ENCODE measurements around the gene CREB5. TPM values are rescaled to one million over a fixed set of nuclear protein-coding genes. Genes with fewer than 3 reads are reported as not detected.

CREB5 gene
- total RNA-seq, 1 experiment from 2014 or later: 0.49 TPM

DNA sequence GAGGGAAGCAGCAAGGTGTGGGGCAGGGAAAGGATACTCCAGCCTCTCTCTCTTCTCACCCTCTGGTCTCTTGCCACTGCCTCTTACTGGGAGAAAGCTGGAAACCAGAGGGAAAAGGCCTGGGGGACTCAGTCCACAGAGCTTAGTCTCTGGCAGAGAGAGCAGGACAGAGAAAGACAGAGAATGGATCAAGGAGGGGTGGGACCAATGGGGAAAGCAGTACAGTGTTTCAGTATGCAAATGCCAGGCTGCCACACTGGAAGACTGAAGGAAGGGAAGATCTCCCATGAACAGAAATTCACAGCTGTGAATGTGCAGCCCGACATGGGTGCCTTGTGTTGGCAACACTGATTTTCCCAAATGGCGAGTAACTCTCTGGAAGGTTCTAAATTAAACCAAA is 40.4 kb downstream of the CREB5 start (continued):
- TF ChIP-seq, protein P1, sequence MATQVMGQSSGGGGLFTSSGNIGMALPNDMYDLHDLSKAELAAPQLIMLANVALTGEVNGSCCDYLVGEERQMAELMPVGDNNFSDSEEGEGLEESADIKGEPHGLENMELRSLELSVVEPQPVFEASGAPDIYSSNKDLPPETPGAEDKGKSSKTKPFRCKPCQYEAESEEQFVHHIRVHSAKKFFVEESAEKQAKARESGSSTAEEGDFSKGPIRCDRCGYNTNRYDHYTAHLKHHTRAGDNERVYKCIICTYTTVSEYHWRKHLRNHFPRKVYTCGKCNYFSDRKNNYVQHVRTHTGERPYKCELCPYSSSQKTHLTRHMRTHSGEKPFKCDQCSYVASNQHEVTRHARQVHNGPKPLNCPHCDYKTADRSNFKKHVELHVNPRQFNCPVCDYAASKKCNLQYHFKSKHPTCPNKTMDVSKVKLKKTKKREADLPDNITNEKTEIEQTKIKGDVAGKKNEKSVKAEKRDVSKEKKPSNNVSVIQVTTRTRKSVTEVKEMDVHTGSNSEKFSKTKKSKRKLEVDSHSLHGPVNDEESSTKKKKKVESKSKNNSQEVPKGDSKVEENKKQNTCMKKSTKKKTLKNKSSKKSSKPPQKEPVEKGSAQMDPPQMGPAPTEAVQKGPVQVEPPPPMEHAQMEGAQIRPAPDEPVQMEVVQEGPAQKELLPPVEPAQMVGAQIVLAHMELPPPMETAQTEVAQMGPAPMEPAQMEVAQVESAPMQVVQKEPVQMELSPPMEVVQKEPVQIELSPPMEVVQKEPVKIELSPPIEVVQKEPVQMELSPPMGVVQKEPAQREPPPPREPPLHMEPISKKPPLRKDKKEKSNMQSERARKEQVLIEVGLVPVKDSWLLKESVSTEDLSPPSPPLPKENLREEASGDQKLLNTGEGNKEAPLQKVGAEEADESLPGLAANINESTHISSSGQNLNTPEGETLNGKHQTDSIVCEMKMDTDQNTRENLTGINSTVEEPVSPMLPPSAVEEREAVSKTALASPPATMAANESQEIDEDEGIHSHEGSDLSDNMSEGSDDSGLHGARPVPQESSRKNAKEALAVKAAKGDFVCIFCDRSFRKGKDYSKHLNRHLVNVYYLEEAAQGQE (IDR thresholded peaks at IDR 0.05; ENCODE audit: low read depth): no peak
- TF ChIP-seq CBX3 (IDR thresholded peaks at IDR 0.05; ENCODE audit: low read depth): no peak
- no peak for TF ChIP-seq SIN3A (IDR thresholded peaks at IDR 0.05; ENCODE audit: low read depth)
- TF ChIP-seq JUND (IDR thresholded peaks at IDR 0.05): no peak

DNA sequence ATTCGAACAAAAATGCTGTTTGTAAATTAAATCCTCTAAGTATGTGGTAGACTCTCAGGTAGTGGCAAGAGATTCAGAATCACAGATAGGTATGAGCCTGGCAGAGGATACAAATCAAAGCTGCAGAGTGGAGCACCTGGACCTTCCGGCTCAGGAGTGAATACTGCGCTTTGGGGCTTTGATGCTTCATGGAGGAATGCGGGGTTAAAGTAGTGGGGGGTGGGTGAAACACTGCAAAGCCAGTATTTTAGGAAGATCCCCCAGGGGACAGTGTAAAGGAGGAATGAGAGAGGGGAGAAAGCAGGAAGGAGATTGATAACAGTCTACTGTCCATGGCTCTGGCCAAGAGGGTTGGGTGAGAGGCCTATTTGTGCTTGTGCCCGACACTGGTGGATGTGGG is 43.2 kb downstream of the CREB5 start:
- Histone ChIP-seq H4K20me1 (ENCODE audit: insufficient read depth) (no peaks in the 10 kb centered on the region), H3K27me3 (ENCODE audit: insufficient read depth, low read length) (peaks cover 47% of the 10 kb centered on the region), H3K36me3 (ENCODE audit: control insufficient read depth in 1 of 2, insufficient read depth in 2 of 2, low read length in 2 of 2) (no peaks in the 10 kb centered on the region), H3K4me1 (ENCODE audit: control insufficient read depth in 1 of 2, insufficient read depth in 2 of 2, low read length in 2 of 2) (no peaks in the 10 kb centered on the region), H2AFZ (ENCODE audit: low read depth, low read length, poor library complexity, severe bottlenecking) (no peak overlapping the region), H3K27ac (ENCODE audit: low read depth, low read length) (no peak overlapping the region), H3K9me2 (ENCODE audit: insufficient read depth) (no peaks in the 10 kb centered on the region), H3K4me2 (ENCODE audit: low read length) (no peak overlapping the region), H3K9ac (ENCODE audit: low read length) (no peak overlapping the region), H3K9me3 (ENCODE audit: control insufficient read depth in 1 of 2, insufficient read depth in 1 of 2, low read depth in 1 of 2, low read length in 2 of 2) (no peaks in the 10 kb centered on the region), H3K4me3 (replicated peaks in 1 of 2; ENCODE audit: low read depth in 1 of 2, low read length in 2 of 2) (no peak overlapping the region), H3K79me2 (ENCODE audit: insufficient read depth, low read length) (no peaks in the 10 kb centered on the region)
- BruUV-seq (replicated peaks): no TSS peak
- RAD21 ChIA-PET (ENCODE audit: low non-redundant PET in 1 of 2, low total read pairs in 2 of 2, uncharacterized antibody in 2 of 2, unreplicated experiment in 2 of 2): no interaction called here
- POLR2A ChIA-PET: no interaction called here
- no peak for ATAC-seq
- CTCF ChIA-PET: no interaction called here
- DNase-seq (ENCODE audit: low read depth, low spot score): no peak
- intact Hi-C loops (cut with micrococcal nuclease): no loop called here
- no peak for TF ChIP-seq YY1 (IDR thresholded peaks at IDR 0.05; ENCODE audit: extremely low read depth, insufficient replicate concordance, low read depth, low read length)
- no peak for TF ChIP-seq CBX3 (IDR thresholded peaks at IDR 0.05; ENCODE audit: low read depth)
- TF ChIP-seq, protein P2, sequence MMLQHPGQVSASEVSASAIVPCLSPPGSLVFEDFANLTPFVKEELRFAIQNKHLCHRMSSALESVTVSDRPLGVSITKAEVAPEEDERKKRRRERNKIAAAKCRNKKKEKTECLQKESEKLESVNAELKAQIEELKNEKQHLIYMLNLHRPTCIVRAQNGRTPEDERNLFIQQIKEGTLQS (IDR thresholded peaks at IDR 0.05): no peak
- no peak for TF ChIP-seq RAD21 (IDR thresholded peaks at IDR 0.05; ENCODE audit: low read depth)
- TF ChIP-seq ZNF274 (IDR thresholded peaks at IDR 0.05; ENCODE audit: low read depth, low read length): no peak
- TF ChIP-seq, protein P3, sequence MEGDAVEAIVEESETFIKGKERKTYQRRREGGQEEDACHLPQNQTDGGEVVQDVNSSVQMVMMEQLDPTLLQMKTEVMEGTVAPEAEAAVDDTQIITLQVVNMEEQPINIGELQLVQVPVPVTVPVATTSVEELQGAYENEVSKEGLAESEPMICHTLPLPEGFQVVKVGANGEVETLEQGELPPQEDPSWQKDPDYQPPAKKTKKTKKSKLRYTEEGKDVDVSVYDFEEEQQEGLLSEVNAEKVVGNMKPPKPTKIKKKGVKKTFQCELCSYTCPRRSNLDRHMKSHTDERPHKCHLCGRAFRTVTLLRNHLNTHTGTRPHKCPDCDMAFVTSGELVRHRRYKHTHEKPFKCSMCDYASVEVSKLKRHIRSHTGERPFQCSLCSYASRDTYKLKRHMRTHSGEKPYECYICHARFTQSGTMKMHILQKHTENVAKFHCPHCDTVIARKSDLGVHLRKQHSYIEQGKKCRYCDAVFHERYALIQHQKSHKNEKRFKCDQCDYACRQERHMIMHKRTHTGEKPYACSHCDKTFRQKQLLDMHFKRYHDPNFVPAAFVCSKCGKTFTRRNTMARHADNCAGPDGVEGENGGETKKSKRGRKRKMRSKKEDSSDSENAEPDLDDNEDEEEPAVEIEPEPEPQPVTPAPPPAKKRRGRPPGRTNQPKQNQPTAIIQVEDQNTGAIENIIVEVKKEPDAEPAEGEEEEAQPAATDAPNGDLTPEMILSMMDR (IDR thresholded peaks at IDR 0.05 in 2 of 3, conservative IDR thresholded peaks at IDR 0.05 in 1 of 3; ENCODE audit: borderline replicate concordance in 1 of 3, insufficient read depth in 1 of 3, low read depth in 2 of 3, low read length in 2 of 3): no peak
- no peak for TF ChIP-seq SRF (IDR thresholded peaks at IDR 0.05; ENCODE audit: low read depth)
- TF ChIP-seq FOSL1 (IDR thresholded peaks at IDR 0.05; ENCODE audit: low read depth): no peak
- no peak for TF ChIP-seq POLR2AphosphoS5 (IDR thresholded peaks at IDR 0.05; ENCODE audit: low read depth, low read length)
- TF ChIP-seq TCF7L2 (IDR thresholded peaks at IDR 0.05; ENCODE audit: borderline replicate concordance, extremely low read depth, insufficient read depth, insufficient read length): no peak
- no peak for TF ChIP-seq EGR1 (IDR thresholded peaks at IDR 0.05; ENCODE audit: low read depth)
- no peak for TF ChIP-seq JUND (IDR thresholded peaks at IDR 0.05)
- TF ChIP-seq ZFX (IDR thresholded peaks at IDR 0.05): no peak
- no peak for TF ChIP-seq SP1 (IDR thresholded peaks at IDR 0.05; ENCODE audit: low read depth)
- TF ChIP-seq, protein P4, sequence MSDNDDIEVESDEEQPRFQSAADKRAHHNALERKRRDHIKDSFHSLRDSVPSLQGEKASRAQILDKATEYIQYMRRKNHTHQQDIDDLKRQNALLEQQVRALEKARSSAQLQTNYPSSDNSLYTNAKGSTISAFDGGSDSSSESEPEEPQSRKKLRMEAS (IDR thresholded peaks at IDR 0.05): no peak
- no peak for TF ChIP-seq SIN3A (IDR thresholded peaks at IDR 0.05; ENCODE audit: low read depth)
- no peak for TF ChIP-seq POLR2A (IDR thresholded peaks at IDR 0.05; ENCODE audit: borderline replicate concordance, extremely low read depth, insufficient read depth, insufficient read length)
